Lung microvascular endothelial cell (primary cell): ENCODE data around the gene CANT1. TPM values are rescaled to one million over a fixed set of nuclear protein-coding genes. Genes with fewer than 3 reads are reported as not detected.
A peak's percentile ranks its signal among the peaks of the same experiment; 100 is the strongest.
"Not testable (repeated sequence)": the region's sequence is repeated elsewhere in the genome, so short reads cannot be mapped to it uniquely, and the experiment has no call there.

Experiments
- DNase-seq, 2 donors: peaks; one replicate each; pipeline versions ENCODE4 v3.0.0 to v3.0.0-alpha.2; 2010; ENCODE audit warnings: low read depth in 2 of 2
- total RNA-seq: library from RNA; depleted of rRNA; stranded (reverse); fragments of >200 nt; gene quantifications from 2 replicates; pipeline ENCODE4 v1.2.1, GENCODE V29; 2014

Gene CANT1
- total RNA-seq, 1 donor from 2014 or later: 39.7 TPM

DNA sequence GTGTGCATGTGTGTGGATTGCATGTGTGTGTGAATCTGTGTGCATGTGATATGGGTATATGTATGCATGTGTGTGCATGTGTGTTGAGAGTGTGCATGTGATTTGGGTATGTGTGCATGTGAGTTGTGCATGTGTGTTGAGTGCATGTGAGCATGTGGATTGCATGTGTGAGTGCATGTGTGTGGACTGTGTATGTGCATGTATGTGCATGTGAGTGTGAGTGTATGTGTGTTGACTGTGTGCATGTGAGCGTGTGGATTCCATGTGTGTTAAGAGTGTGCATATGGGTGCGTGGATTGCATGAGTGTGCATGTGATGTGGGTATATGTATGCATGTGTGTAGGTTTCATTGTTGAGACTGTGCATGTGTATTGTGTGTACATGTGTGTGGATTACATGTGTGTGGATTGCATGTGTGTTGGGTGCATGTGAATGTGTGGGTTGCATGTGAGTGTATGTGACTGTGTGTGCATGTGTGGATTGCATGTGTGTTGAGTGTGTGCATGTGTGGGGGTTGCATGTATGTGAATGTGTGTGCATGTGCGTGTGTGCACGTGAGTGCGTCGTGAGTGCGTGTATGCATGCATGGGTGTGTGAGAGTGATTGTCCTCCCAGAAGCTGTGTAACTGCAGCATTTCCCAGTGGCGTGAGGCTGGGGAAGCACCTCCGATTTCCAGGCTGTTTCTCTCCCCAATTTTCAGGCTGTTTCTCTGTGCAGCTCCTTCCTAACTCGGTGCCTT lies 33.8 kb upstream of the CANT1 start:
- no peak for DNase-seq

DNA sequence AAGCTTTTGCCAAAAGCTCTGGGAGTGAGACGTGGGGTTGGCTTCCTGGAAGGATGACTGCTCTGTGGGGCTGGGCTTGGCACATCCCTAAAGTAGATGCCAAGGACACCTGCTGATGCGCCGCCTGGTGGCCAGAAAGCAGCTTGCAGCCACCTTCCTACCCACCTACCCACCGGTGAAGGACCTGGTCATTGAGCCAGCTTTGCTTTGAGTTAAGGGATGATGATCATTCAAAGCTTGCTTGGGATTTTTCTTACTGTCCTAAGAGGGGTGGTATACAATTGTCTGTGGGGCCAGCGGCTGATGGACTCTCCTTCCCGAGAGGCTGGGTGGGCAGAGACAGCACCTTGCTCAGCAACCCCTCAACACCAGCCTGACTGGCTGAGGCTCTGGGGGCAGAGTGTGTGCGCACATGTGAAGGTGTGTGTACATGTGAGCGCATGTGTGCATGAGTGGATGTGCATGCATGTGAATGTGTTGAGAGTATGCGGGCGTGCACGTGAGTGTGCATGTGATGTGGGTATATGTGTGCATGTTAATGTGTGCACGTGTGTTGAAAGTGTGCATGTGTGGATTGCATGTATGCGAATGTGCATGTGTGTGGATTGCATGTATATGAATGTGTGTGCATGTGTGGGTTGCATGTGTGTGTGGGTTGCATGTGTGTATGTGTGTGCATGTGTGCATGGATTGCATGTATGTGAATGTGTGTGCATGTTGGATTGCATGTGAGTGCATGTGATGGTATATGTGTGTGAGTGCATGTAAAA lies 33.0 kb upstream of the CANT1 start:
- DNase-seq: peak; percentile 63 to 76

DNA sequence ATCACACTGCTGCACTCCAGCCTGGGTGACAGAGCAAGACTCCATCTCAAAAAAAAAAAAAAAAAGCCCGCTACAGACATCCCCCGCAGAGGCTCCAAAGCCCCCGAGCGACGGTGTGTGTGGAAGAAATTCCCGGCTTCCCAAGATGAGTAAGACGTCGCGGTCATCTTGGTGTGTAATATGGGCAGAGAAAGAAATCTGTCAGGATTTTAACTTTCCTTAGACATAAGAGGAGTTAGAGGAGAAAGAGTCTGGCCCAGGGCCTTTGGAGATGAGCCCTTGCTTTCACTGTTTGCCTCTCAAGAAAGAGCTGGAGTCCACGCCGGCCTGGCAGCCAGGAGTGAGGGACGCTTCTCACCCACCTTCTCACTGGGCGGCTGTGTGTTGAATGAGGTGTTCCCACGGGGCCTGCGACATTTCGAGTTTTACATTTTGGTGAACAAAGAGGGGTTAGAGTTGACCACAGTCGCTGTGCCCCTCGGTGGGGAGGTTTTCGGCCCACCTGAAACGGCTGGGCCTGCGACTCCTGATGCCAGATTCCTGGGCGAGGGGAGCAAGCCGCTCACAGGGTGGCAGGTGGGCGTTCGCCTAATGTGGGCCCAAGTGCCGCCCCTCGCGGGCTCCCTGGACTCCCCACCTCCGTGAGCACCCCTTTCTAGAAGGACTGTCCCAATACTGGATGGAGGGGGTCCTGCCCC lies 32.3 kb upstream of the CANT1 start:
- DNase-seq: no peak

DNA sequence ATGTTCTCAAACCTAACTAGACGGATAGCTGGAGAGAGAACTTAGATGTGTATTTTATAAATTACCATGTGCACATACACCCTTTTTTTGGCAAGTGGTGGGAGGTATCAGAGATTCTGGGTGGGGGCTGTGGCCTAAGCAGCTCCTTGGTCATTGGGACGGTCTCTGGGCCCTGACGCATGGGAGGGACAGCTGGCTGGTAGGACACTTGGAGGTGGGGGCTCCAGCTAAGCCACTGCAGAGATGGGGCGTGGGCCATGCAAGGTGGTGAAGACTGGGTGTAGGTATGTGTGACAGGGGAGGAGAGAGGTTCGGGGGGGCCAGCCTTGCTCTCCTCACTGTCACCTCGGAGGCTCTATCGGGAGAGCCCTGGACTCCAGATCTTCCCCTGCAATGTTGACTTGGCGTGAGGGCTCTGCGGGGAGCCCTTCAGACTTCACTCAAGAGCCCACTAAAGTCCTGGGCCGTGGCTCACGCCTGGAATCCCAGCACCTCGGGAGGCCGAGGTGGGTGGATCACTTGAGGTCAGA lies 31.5 kb upstream of the CANT1 start:
- no peak for DNase-seq

GRCh38 chr17:79039886-79040285 lies 30.3 kb upstream of the CANT1 start:
- no peak for DNase-seq

DNA sequence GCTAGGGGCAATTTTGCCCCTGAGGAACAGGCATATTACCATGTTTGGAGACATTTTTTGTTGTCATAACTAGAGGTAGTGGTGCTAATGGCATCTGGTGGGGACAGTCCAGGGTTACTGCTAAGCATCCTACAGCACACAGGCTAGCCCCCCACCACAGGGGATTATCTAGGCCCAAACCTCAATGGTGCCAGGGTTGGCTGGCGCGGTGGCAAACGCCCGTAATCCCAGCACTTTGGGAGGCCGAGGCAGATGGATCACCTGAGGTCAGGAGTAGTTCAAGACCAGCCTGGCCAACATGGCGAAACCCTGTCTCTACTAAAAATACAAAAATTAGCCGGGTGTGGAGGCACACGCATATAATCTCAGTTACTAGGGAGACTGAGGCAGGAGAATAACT lies 29.6 kb upstream of the CANT1 start:
- no peak for DNase-seq

GRCh38 chr17:79038545-79039135 lies 29.1 kb upstream of the CANT1 start:
- peak in 1 of 2 donors; percentile 49 for DNase-seq

DNA sequence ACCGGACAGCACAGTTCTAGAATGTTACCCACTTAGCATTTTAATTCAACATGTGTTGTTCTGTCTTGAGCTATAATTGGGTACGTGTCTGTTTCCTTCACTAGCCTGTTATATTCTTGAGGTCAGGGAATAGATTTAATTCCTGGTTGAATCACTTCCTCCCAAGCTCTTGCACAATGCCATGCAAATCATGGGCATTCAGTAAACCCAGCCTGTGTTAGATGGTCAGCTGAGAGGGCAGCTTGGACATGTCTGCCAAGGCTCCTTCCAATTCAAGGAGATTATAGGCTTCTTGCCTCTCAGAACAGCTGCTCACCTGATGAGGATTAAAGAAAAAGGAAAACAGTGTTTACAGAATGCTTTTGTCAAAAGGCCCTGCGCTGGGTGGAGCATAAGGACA lies 27.0 kb upstream of the CANT1 start:
- DNase-seq: peak; percentile 29 to 90

DNA sequence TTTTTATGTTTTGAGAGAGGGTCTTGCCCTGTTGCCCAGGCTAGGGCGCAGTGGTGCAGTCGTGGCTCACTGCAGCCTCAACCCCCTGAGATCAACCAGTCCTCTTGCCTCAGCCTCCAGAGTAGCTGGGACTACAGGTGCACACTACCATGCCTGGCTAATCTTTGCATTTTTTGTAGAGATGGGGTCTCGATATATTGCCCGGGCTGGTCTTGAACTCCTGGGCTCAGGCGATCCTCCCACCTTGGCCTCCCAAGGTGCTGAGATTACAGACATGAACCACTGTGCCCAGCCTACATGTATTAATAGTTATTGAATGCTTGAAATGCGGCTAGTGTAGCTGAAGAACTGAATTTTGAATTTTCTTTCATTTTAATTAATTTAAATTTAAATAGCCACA lies 26.6 kb upstream of the CANT1 start:
- DNase-seq: no peak

GRCh38 chr17:79035686-79036085 lies 26.1 kb upstream of the CANT1 start:
- DNase-seq: no peak

GRCh38 chr17:79034931-79035485 lies 25.4 kb upstream of the CANT1 start:
- no peak for DNase-seq

DNA sequence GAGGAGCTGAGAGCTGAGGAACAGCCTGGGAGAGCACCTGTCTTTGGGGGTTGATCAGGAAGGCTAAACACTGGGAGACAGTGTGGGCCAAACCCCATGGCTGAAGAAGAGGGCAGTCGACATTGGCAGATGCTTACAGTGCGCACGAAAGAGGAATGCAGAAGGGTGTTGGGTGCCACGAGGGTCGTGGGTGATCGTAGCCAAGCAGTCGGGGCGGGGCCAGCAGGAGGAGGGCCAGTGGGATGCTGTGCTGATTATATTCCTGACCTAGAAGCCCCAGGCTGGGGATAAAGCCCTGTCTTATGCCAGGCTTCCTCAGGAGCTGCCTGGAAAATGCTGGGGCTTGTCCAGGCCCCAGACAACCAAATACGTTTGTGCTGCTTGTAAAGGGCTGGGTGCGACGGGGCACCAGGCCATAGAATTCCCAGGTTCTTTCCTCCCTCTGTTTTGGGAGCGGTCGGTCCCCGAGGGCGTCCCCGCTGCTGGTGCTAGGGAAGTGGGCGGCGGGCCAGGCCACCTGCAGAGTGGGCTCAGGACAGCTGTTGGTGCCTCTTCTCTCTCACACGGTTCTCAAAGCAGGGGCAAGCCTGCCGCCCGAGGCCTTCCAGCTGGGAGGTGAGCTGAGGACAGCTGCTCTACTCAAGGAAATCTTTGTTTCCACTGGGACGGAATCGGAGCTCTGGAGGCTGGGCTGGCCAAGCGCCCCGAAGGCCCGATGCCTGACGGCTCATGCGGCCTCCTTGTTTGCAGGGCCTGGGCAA lies 24.4 kb upstream of the CANT1 start:
- no peak for DNase-seq

DNA sequence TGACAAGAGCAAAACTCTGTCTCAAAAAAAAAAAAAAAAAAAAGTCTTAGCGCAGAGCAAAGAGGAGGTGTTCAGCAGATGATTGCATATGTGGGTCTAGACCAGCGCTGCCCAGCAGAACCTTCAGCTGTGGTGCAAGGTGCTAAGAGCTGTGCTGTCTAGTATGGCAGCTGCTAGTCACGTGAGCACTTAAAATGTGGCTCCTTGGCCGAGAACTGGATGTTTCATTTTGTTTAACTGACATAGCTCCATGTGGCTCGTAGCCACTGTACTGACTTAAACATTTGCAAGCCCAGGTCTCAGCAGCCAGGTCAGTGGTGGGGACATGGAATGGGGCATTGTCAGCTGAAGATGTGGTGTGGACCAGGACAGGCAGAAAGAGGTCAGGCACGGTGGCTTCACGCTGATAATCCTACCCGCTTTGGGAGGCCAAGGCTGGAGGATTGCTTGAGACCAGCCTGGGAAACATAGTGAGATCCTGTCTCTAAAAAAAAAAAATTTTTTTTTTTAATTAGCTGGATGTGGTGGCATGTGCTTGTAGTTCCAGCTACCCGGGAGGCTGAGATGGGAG lies 23.6 kb upstream of the CANT1 start:
- DNase-seq: no peak

DNA sequence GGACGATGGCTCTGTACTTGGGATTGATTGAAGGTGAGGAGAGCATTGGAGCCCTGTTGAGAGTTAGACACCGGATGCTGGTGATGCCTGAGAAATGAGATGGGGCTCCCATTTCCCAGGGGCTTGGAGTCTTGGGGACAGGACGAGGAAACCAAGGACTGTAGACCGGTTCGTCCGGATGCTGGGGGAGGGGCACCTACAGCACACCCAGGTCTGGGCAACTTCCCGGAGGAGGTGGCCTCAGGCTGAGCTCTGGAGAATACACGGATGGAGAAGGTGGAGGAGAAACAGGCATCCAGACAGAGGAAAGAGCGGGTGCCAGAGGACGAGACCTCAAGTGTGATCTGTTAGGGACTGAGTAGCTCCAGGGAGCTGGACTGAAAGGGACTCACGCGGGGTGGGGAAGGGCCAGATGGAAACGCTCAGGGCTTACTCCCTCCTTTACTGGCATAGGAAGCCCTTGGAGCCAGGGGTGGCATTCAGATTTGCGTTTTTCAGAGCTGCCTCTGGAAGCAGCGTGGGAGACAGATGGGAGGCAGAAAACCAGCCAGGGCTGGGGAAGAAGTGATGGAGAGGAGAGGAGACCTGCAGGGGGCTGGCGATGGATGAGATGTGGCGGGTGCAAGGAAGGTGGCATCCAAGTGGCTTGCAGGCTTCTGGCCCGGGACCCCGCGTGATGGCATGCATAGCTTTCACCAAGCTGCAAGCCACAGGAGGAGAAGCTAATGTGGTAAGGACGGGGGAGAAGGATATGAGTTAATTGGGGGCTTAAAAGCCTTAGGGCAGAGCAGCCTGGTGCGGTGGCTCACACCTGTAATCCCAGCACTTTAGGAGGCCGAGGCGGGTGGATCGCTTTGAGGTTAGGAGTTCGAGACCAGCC lies 22.7 kb upstream of the CANT1 start:
- no peak for DNase-seq

DNA sequence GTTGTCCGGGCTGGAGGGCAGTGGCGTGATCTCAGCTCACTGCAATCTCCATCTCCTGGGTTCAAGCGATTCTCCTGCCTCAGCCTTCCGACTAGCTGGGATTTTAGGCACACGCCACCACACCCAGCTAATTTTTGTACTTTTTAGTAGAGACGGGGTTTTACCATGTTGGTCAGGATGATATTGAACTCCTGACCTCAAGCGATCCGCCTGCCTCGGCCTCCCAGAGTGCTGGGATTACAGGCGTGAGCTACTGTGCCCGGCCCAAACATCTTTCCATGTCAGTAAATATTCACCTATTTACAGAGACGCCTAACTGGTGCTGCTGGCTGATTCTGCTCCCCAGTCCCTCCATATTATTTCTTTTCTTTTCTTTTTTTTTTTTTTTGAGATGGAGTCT lies 21.1 kb upstream of the CANT1 start:
- not testable (repeated sequence) for DNase-seq

DNA sequence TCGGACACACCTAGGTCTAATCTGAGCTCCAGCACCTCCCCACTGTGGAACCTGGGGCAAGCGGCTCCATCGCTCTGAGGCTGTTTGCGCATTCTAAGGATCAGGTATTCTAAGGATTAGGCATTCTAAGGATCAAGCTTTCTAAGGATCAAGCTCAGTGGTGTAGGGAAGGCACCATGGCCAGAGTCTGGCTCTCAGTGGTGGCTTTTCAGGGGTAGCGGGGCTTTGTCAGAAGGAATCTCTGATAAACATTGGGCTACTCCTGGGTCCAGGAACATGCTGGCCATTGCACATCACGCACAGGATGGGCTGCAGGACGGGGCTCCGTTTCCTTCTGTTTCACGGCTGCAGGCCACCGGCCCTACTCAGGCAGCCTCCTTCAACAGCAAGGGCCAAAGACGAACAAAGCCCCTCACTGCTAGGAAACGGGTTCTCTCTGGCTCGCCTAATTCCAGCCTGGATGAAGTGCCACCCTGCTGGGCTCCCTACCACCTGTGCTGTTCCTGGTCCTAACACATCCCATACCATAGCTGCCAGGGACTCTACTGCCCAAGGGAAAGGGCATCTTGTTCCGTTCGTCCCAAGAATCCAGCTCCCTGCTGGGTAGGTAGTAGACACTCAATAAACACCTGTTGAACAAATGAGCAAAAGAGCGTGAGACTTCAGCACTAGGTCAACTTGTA lies 19.9 kb upstream of the CANT1 start:
- no peak for DNase-seq

- DNase-seq: no peak
Observed at GRCh38 chr17:79028496-79029326, 19.1 kb upstream of the CANT1 start.
